Omental fat pad (tissue), 4 donors: ENCODE measurements around the gene SLC35E1. TPM values are rescaled to one million over a fixed set of nuclear protein-coding genes. Genes with fewer than 3 reads are reported as not detected.

Experiments
- ATAC-seq: fragments of 150-250 bp; one replicate; pipeline ENCODE4 v1.9.1; 2016; ENCODE audit warnings: mild to moderate bottlenecking, moderate library complexity; ENCODE audit not compliant: low FRiP score
- DNase-seq: peaks from one replicate; pipeline ENCODE4 v3.0.0-alpha.2; 2019; ENCODE audit warnings: low spot score
- CTCF ChIP-seq, 3 donors: fragments of 450-650 bp; IDR thresholded peaks; one replicate each; pipeline ENCODE4 v1.5.1; 2016 to 2017; ENCODE audit warnings: antibody characterized with exemption in 3 of 3, mild to moderate bottlenecking in 3 of 3, moderate library complexity in 2 of 3
- total RNA-seq, 4 donors: library from RNA; depleted of rRNA; stranded (reverse); fragments of >200 nt; gene quantifications; one replicate each; pipeline ENCODE4 v1.1.0, GENCODE V29; 2016

The SLC35E1 gene
- total RNA-seq, 4 donors from 2014 or later, result 22.9 to 46.3 (median 36.1) TPM

GRCh38 chr19:16529466-16530144 lies 42.6 kb downstream of the SLC35E1 start:
- DNase-seq (no peak), ATAC-seq (no peak)
- TF ChIP-seq CTCF (IDR thresholded peaks at IDR 0.05), result no peak

- ATAC-seq (no peak), DNase-seq (no peak)
- no peak for TF ChIP-seq CTCF (IDR thresholded peaks at IDR 0.05)
Measured at GRCh38 chr19:16527971-16528521, 44.2 kb downstream of the SLC35E1 start.

GRCh38 chr19:16527334-16527935 lies 44.8 kb downstream of the SLC35E1 start:
- no peak for ATAC-seq

GRCh38 chr19:16525751-16526481 lies 46.3 kb downstream of the SLC35E1 start:
- ATAC-seq, result no peak
- DNase-seq, result no peak
- no peak for TF ChIP-seq CTCF (IDR thresholded peaks at IDR 0.05)

More at GRCh38 chr19:16527334-16527935, 44.8 kb downstream of the SLC35E1 start:
- TF ChIP-seq CTCF (IDR thresholded peaks at IDR 0.05), result no peak
- no peak for DNase-seq

- no peak for DNase-seq
- no peak for ATAC-seq
Measured at GRCh38 chr19:16524991-16525734, 47.1 kb downstream of the SLC35E1 start.

More at GRCh38 chr19:16524991-16525734, 47.1 kb downstream of the SLC35E1 start:
- TF ChIP-seq CTCF (IDR thresholded peaks at IDR 0.05), result no peak
